Neural cell (in vitro differentiated cells): ENCODE measurements around the gene ATP11A. TPM values are rescaled to one million over a fixed set of nuclear protein-coding genes. Genes with fewer than 3 reads are reported as not detected.

ENCODE experiments used
- H2AFZ ChIP-seq: fragments of 200-600, 300-800 bp; sonication (generic), shearing (Covaris generic); 2 replicates; pipeline ENCODE4 v1.6.0; 2014; ENCODE audit warnings: low read depth, mild to moderate bottlenecking, antibody characterized with exemption, low read length, moderate library complexity
- H3F3A ChIP-seq: fragments of 200-600 bp; shearing (Covaris generic); 2 replicates; pipeline ENCODE4 v1.6.1; 2016; ENCODE audit warnings: mild to moderate bottlenecking, moderate library complexity, mixed read lengths, antibody characterized with exemption, low read length; ENCODE audit not compliant: insufficient read depth, poor library complexity, severe bottlenecking
- H3K27ac ChIP-seq: fragments of 200-600, 300-800 bp; sonication (generic), shearing (Covaris generic); 2 replicates; pipeline ENCODE4 v1.5.1; 2014; ENCODE audit warnings: mild to moderate bottlenecking, low read length, moderate library complexity
- H3K27me3 ChIP-seq: fragments of 300-800, 200-600 bp; sonication (generic), shearing (Covaris generic); 2 replicates; pipeline ENCODE4 v1.6.0; 2014; ENCODE audit warnings: mild to moderate bottlenecking, low read depth, low read length, moderate library complexity; ENCODE audit not compliant: insufficient read depth
- H3K36me3 ChIP-seq: fragments of 300-800, 200-600 bp; sonication (generic), shearing (Covaris generic); 2 replicates; pipeline ENCODE4 v1.5.1; 2014; ENCODE audit warnings: mild to moderate bottlenecking, antibody characterized with exemption, low read length, moderate library complexity; ENCODE audit not compliant: insufficient read depth
- H3K4me2 ChIP-seq: fragments of 300-800, 200-600 bp; sonication (generic), shearing (Covaris generic); 2 replicates; pipeline ENCODE4 v1.6.0; 2014; ENCODE audit warnings: mild to moderate bottlenecking, low read length
- H3K4me3 ChIP-seq: fragments of 300-800, 200-600 bp; sonication (generic), shearing (Covaris generic); 2 replicates; pipeline ENCODE4 v1.5.1; 2014; ENCODE audit warnings: mild to moderate bottlenecking, low read length, moderate library complexity
- H3K79me2 ChIP-seq: fragments of 200-600 bp; shearing (Covaris generic); replicated peaks from 2 replicates; pipeline ENCODE4 v1.6.0; 2014; ENCODE audit warnings: mild to moderate bottlenecking, low read length, moderate library complexity; ENCODE audit not compliant: insufficient read depth
- H3K9ac ChIP-seq: fragments of 300-800, 200-600 bp; sonication (generic), shearing (Covaris generic); 2 replicates; pipeline ENCODE4 v1.6.1; 2016; ENCODE audit warnings: mild to moderate bottlenecking, low read length, mixed read lengths
- H3K9me2 ChIP-seq: fragments of 200-600 bp; shearing (Covaris generic); 2 replicates; pipeline ENCODE4 v1.6.1; 2016; ENCODE audit warnings: mild to moderate bottlenecking, low read length, mixed read lengths; ENCODE audit not compliant: insufficient read depth
- H3K9me3 ChIP-seq: fragments of 200-600, 300-800 bp; sonication (generic), shearing (Covaris generic); 2 replicates; pipeline ENCODE4 v1.6.1; 2016; ENCODE audit warnings: mild to moderate bottlenecking, mixed run types, low read length, moderate library complexity, mixed read lengths
- H4K20me1 ChIP-seq: fragments of 200-600 bp; shearing (Covaris generic); 2 replicates; pipeline ENCODE4 v1.6.1; 2016; ENCODE audit warnings: mild to moderate bottlenecking, mixed run types; ENCODE audit not compliant: insufficient read depth
- EP300 ChIP-seq: fragments of 450-650 bp; conservative IDR thresholded peaks from 2 replicates; pipeline ENCODE4 v1.6.1; 2014; ENCODE audit warnings: antibody characterized with exemption, mild to moderate bottlenecking, moderate library complexity; ENCODE audit not compliant: poor library complexity, severe bottlenecking
- EZH2 ChIP-seq: fragments of 200-600, 300-800 bp; shearing (Covaris generic), sonication (generic); IDR thresholded peaks from 2 replicates; pipeline ENCODE4 v1.6.1; 2014; ENCODE audit warnings: antibody characterized with exemption, low read length, borderline replicate concordance, mild to moderate bottlenecking; ENCODE audit not compliant: insufficient read depth, poor library complexity, severe bottlenecking
- MXI1 ChIP-seq: fragments of 450-650 bp; conservative IDR thresholded peaks from 2 replicates; pipeline ENCODE4 v1.6.1; 2014; ENCODE audit warnings: antibody characterized with exemption, mild to moderate bottlenecking; ENCODE audit not compliant: poor library complexity, severe bottlenecking
- POLR2AphosphoS5 ChIP-seq: IDR thresholded peaks from 2 replicates; pipeline ENCODE4 v1.6.1; 2012
- RAD21 ChIP-seq: fragments of 450-650 bp; conservative IDR thresholded peaks from 2 replicates; pipeline ENCODE4 v1.6.1; 2014; ENCODE audit warnings: antibody characterized with exemption, mild to moderate bottlenecking, moderate library complexity
- SMC3 ChIP-seq: fragments of 450-650 bp; conservative IDR thresholded peaks from 2 replicates; pipeline ENCODE4 v1.6.1; 2014; ENCODE audit warnings: antibody characterized with exemption, mild to moderate bottlenecking, moderate library complexity; ENCODE audit not compliant: poor library complexity
- TAF1 ChIP-seq: IDR thresholded peaks from 2 replicates; pipeline ENCODE4 v1.6.1; 2012; ENCODE audit warnings: low read depth
- polyA plus RNA-seq: library from polyadenylated mRNA; depleted of rRNA; stranded (reverse); fragments of >200 nt; gene quantifications from 2 replicates; pipeline ENCODE4 v1.2.3, GENCODE V29; 2014
- TF ChIP-seq, protein P1 (sequence below): IDR thresholded peaks from 2 replicates; pipeline ENCODE4 v1.6.1; 2012; ENCODE audit warnings: borderline replicate concordance
- TF ChIP-seq, protein P2 (sequence below): fragments of 450-650 bp; IDR thresholded peaks from 2 replicates; pipeline ENCODE4 v1.5.1; 2014; ENCODE audit warnings: antibody characterized with exemption, mild to moderate bottlenecking, moderate library complexity; ENCODE audit not compliant: poor library complexity, severe bottlenecking

ATP11A gene
- polyA plus RNA-seq, 1 donor from 2014 or later: 3.0 TPM

DNA sequence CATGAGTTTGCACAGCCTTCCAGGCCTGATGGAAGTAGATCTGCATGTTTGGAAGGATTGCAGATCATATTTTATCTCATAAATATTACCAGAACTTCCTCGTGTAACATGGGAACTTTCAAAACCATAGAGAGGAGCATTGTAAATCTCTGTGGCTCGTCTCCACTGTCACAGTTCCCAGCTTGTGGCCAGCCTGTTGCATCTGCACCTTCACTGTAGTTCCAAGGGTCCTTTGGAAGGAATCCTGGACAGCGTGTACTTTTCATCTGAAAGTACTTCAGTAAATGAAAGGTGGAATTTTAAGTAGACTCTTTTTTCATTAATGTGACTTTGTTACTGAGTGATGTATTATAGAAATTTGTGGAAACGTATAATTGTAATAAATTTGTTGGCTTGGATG lies 105.4 kb downstream of the ATP11A start:
- Histone ChIP-seq H3K27ac (no peak overlapping the region), H3K9ac (no peak overlapping the region), H3K4me3 (no peak overlapping the region), H3F3A (no peaks in the 10 kb centered on the region), H3K27me3 (no peaks in the 10 kb centered on the region), H3K79me2 (no peaks in the 10 kb centered on the region), H3K9me2 (no peaks in the 10 kb centered on the region), H4K20me1 (no peaks in the 10 kb centered on the region), H3K9me3 (no peaks in the 10 kb centered on the region), H2AFZ (no peak overlapping the region), H3K36me3 (no peaks in the 10 kb centered on the region), H3K4me2 (no peak overlapping the region)
- TF ChIP-seq SMC3: no peak
- TF ChIP-seq, protein P1, sequence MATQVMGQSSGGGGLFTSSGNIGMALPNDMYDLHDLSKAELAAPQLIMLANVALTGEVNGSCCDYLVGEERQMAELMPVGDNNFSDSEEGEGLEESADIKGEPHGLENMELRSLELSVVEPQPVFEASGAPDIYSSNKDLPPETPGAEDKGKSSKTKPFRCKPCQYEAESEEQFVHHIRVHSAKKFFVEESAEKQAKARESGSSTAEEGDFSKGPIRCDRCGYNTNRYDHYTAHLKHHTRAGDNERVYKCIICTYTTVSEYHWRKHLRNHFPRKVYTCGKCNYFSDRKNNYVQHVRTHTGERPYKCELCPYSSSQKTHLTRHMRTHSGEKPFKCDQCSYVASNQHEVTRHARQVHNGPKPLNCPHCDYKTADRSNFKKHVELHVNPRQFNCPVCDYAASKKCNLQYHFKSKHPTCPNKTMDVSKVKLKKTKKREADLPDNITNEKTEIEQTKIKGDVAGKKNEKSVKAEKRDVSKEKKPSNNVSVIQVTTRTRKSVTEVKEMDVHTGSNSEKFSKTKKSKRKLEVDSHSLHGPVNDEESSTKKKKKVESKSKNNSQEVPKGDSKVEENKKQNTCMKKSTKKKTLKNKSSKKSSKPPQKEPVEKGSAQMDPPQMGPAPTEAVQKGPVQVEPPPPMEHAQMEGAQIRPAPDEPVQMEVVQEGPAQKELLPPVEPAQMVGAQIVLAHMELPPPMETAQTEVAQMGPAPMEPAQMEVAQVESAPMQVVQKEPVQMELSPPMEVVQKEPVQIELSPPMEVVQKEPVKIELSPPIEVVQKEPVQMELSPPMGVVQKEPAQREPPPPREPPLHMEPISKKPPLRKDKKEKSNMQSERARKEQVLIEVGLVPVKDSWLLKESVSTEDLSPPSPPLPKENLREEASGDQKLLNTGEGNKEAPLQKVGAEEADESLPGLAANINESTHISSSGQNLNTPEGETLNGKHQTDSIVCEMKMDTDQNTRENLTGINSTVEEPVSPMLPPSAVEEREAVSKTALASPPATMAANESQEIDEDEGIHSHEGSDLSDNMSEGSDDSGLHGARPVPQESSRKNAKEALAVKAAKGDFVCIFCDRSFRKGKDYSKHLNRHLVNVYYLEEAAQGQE: no peak

DNA sequence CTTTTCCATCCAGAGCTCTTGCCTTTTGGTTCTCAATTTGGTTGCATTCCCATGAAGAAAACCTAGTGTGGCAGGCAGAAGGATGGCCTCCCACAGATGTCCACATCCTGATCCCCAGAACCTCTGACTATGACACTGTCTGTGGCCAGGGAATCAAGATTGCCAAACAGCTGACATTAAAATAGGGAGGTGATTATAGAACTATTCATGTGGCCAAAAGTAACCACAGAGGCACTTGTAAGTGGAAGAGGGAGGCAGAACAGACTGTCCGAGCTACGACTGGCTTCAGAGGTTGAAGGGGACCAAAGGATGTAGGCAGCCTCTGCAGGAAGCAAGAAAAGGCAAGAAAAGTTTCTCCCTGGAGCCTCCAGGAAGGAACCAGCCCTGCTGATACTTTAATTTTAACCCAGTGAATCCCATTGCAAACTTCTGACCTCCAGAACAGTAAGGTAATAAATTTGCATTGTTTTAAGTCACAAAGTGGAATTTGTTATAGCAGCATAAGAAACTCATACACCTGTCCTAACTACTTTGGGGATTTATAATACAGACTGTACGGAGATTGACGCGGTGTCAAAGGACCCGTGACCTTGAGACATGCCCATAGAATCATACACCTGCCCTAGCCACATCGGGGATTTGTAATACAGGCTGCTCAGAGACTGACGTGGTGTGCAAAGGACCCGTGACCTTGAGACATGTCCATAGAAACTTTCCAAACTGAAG lies 106.5 kb downstream of the ATP11A start:
- no peak overlapping the region for H3K4me2 ChIP-seq
- TF ChIP-seq EZH2: no peak
- no peak for TF ChIP-seq SMC3
- TF ChIP-seq, protein P2, sequence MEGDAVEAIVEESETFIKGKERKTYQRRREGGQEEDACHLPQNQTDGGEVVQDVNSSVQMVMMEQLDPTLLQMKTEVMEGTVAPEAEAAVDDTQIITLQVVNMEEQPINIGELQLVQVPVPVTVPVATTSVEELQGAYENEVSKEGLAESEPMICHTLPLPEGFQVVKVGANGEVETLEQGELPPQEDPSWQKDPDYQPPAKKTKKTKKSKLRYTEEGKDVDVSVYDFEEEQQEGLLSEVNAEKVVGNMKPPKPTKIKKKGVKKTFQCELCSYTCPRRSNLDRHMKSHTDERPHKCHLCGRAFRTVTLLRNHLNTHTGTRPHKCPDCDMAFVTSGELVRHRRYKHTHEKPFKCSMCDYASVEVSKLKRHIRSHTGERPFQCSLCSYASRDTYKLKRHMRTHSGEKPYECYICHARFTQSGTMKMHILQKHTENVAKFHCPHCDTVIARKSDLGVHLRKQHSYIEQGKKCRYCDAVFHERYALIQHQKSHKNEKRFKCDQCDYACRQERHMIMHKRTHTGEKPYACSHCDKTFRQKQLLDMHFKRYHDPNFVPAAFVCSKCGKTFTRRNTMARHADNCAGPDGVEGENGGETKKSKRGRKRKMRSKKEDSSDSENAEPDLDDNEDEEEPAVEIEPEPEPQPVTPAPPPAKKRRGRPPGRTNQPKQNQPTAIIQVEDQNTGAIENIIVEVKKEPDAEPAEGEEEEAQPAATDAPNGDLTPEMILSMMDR: no peak
- no peak for TF ChIP-seq TAF1
- no peak for TF ChIP-seq EP300
- TF ChIP-seq MXI1: no peak
- no peak for TF ChIP-seq RAD21
- no peak for TF ChIP-seq POLR2AphosphoS5
- TF ChIP-seq, protein P1: no peak
- no peaks in the 10 kb centered on the region for H3K27me3 ChIP-seq
- H3K79me2 ChIP-seq: no peaks in the 10 kb centered on the region
- H3K9ac ChIP-seq: no peak overlapping the region
- no peak overlapping the region for H2AFZ ChIP-seq
- no peak overlapping the region for H3K27ac ChIP-seq
- no peaks in the 10 kb centered on the region for H3K9me3 ChIP-seq
- H4K20me1 ChIP-seq: no peaks in the 10 kb centered on the region
- H3K9me2 ChIP-seq: no peaks in the 10 kb centered on the region
- H3F3A ChIP-seq: no peaks in the 10 kb centered on the region
- H3K36me3 ChIP-seq: no peaks in the 10 kb centered on the region
- no peak overlapping the region for H3K4me3 ChIP-seq
